ENCODE data around the gene ERFE. TPM values are rescaled to one million over a fixed set of nuclear protein-coding genes. Genes with fewer than 3 reads are reported as not detected.

The ERFE gene
- total RNA-seq, 1 donor from 2014 or later, result 1.2 TPM

DNA sequence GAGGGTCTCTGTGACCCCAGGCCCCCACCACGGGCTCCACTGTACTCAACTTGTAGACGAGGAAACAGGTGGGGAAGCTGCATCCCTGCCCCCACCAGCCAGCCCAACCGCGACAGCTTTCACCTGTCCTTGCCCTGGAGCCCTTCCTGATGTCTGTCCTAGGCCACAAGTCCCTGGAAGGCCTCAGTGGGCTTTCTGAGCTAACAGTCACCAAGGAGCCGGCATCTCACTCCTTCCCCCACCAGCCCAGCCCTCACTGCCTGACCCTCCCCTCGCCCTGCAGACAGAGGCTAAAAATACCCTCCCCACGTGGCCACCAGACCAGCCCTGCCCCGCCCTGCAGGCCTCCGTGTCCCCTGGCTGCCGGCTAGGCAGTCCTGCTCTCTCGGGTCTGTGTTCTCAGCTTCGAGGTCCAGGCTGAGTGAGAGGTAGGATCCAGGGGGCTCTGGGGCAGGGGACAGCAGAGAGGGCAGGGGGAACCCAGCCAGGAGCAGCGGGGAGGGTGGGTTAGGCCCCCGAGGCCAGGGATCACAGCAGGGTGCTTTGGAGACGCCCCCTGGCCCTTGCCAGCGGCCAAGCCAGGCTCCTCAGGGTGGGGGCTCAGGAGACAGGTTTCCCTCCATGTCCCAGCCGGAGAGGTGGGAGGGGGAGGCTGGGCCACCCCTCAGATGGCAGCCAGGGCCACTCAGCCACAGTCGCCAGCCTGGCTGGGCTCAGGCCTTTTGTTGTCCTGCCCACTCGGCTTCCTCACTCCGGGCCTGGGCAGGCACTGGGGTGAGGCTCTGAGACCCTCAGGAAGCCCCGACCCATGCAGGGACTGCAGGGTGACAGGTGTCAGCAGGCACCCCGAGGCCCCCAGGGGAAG is 20.2 kb upstream of the ERFE start, which contains the start of gene KLHL30:
KLHL30 (plus strand) TSS at position 338 of the 865 bp plus-strand sequence. CDS start 2,087 bp downstream, outside the sequence.
- peaks cover 19% of the 10 kb centered on the region for H3K4me1 Mint-ChIP-seq (ENCODE audit: unreplicated experiment)
- H3K4me3 Mint-ChIP-seq (ENCODE audit: unreplicated experiment), result no peak within 1 kb of the TSS
- H3K36me3 Mint-ChIP-seq (ENCODE audit: unreplicated experiment), result no peaks in the 10 kb centered on the region
- no peak within 1 kb of the TSS for H3K27ac Mint-ChIP-seq (ENCODE audit: unreplicated experiment)
- H3K9me3 Mint-ChIP-seq (ENCODE audit: unreplicated experiment), result no peaks in the 10 kb centered on the region
- no peaks in the 10 kb centered on the region for H3K27me3 Mint-ChIP-seq (ENCODE audit: unreplicated experiment)
- DNase-seq (ENCODE audit: extremely low spot score, unreplicated experiment), result no peak
- no peak for TF ChIP-seq CTCF (IDR thresholded peaks at IDR 0.05)

- no peak overlapping the region for H3K27ac Mint-ChIP-seq (ENCODE audit: unreplicated experiment)
- H3K9me3 Mint-ChIP-seq (ENCODE audit: unreplicated experiment), result no peaks in the 10 kb centered on the region
- H3K4me3 Mint-ChIP-seq (ENCODE audit: unreplicated experiment), result no peak overlapping the region
- H3K27me3 Mint-ChIP-seq (ENCODE audit: unreplicated experiment), result no peaks in the 10 kb centered on the region
- no peak for DNase-seq (ENCODE audit: extremely low spot score, unreplicated experiment)
- TF ChIP-seq CTCF (IDR thresholded peaks at IDR 0.05), result peak; percentile 45
- H3K4me1 Mint-ChIP-seq (ENCODE audit: unreplicated experiment), result peaks cover 24% of the 10 kb centered on the region
- H3K36me3 Mint-ChIP-seq (ENCODE audit: unreplicated experiment), result no peaks in the 10 kb centered on the region
Observed at GRCh38 chr2:238139196-238140039, 19.4 kb upstream of the ERFE start.

- no peak overlapping the region for H3K4me3 Mint-ChIP-seq (ENCODE audit: unreplicated experiment)
- DNase-seq (ENCODE audit: extremely low spot score, unreplicated experiment), result no peak
- no peak overlapping the region for H3K27ac Mint-ChIP-seq (ENCODE audit: unreplicated experiment)
- no peak for TF ChIP-seq CTCF (IDR thresholded peaks at IDR 0.05)
- H3K9me3 Mint-ChIP-seq (ENCODE audit: unreplicated experiment), result no peaks in the 10 kb centered on the region
- no peaks in the 10 kb centered on the region for H3K27me3 Mint-ChIP-seq (ENCODE audit: unreplicated experiment)
- peaks cover 24% of the 10 kb centered on the region for H3K4me1 Mint-ChIP-seq (ENCODE audit: unreplicated experiment)
- no peaks in the 10 kb centered on the region for H3K36me3 Mint-ChIP-seq (ENCODE audit: unreplicated experiment)
Observed at GRCh38 chr2:238140040-238140439, 18.7 kb upstream of the ERFE start.

- H3K4me1 Mint-ChIP-seq (ENCODE audit: unreplicated experiment), result peaks cover 24% of the 10 kb centered on the region
Observed at GRCh38 chr2:238140721-238141540, 17.8 kb upstream of the ERFE start.

More at GRCh38 chr2:238140721-238141540, 17.8 kb upstream of the ERFE start:
- no peak for DNase-seq (ENCODE audit: extremely low spot score, unreplicated experiment)
- Mint-ChIP-seq H3K36me3 (ENCODE audit: unreplicated experiment) (no peaks in the 10 kb centered on the region), H3K9me3 (ENCODE audit: unreplicated experiment) (no peaks in the 10 kb centered on the region), H3K27ac (ENCODE audit: unreplicated experiment) (no peak overlapping the region), H3K27me3 (ENCODE audit: unreplicated experiment) (no peaks in the 10 kb centered on the region), H3K4me3 (ENCODE audit: unreplicated experiment) (no peak overlapping the region)
- TF ChIP-seq CTCF (IDR thresholded peaks at IDR 0.05), result no peak

Data from osteocyte (in vitro differentiated cells).